ENCODE results near the gene UQCRC2.
A peak's percentile ranks its signal among the peaks of the same experiment; 100 is the strongest.
"Not testable (repeated sequence)": the region's sequence is repeated elsewhere in the genome, so short reads cannot be mapped to it uniquely, and the experiment has no call there.

UQCRC2 gene

DNA sequence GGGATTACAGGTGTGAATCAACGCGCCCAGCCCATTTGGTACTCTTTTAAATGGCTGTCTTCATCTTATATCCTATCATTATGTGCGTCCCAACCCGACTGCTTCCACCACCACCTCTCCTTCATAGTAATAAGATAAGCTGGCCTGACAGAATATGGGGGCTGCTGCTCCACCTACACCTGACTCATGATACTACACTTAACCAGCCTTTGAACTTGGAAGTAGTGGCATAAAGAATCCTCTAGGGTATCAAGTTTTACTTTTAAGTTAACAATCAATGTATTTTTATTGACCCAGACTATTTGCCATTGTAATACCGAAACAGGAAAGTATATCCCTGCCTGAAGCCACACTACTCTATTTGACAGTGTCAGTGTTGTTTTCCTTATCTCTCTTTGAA lies 28.9 kb downstream of the UQCRC2 start:
- DNase-seq (ENCODE audit: low spot score), result no peak

- no peak for DNase-seq (ENCODE audit: low spot score)
Measured at GRCh38 chr16:21984062-21984461, 30.9 kb downstream of the UQCRC2 start.

GRCh38 chr16:21985524-21985923 lies 32.4 kb downstream of the UQCRC2 start:
- DNase-seq (ENCODE audit: low spot score), result no peak

GRCh38 chr16:21986692-21987246 lies 33.6 kb downstream of the UQCRC2 start:
- DNase-seq (ENCODE audit: low spot score), result no peak

DNA sequence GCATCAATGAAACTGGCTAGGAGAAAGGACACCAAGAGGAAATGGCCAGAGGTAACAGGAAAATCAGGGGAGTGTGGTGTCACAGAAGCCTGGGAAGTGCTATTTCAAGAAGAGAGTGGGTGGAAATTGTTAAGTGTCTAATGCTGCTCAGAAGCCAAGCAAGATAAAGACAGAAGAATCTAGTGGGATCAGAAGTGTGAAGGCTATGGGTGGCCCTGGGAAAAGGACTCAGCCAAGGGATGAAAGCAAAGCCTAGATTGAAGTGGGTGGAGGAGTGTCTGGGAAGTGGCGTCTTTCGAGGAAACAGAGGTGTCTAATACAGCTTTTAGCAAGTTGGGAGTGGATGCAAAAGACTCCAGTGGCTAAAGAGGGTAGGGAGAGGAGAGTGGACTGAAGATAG lies 34.3 kb downstream of the UQCRC2 start:
- no peak for DNase-seq (ENCODE audit: low spot score)

DNA sequence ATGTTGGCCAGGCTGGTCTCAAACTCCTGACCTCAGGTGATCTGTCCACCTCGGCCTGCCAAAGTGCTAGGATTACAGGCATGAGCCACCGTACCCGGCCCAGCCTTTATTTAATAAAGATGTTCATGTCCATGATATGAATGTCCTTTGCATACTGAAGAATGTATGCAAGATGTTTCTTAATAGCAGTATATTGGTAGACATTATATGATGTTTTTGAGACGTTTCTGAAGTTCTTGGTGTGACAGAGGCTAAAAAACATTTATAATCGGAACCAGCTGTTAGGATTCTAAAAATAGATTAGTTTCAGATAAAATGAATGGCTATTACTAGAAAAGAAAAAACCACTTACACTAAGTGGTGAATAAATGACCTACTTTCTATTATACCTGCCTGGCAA lies 36.0 kb downstream of the UQCRC2 start:
- DNase-seq (ENCODE audit: low spot score), result no peak

DNA sequence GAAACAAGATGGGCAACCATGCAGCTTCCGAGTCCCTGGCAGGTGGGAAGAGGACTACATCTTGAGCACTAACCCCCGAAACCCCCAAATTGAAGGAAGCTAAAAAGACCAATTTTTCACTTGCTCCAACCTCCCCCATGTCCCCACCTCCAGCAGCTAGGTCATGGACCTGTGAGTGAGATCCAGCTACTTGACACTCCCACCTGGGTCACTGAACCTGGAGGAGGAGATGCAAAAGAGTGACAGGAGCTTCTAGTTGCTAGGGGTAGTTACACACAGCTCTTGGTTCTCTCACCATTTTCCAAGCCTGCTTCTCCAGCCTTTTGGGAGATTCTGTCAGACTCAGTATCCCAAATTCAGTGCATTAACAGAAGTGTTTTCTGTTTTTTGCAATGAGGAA lies 36.6 kb downstream of the UQCRC2 start:
- no peak for DNase-seq (ENCODE audit: low spot score)

DNA sequence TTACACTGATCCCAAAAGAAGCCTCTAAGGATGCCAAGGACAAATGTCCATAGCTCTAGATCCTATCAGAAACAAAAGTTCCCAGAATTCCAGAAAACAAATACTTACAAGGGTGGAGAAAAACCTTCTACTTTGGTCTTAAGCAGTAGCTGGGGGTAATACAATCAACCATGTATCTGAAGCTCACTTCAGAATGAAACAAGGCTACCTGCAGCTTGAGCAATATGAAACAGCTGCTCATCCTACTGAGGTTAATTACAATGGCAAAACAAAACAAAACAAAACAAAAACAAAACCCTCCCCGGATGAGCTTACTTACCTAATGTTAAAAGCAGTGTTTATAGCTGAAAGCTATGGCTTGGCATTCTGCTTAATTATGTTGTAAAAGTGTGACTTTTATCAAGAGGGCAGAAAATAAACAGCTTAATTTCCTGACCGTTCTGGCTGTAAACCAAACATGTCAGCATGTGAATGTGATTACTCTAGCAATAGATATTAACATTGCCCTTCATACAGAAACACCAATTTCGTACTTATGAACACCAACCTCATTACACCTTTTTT lies 37.3 kb downstream of the UQCRC2 start:
- no peak for DNase-seq (ENCODE audit: low spot score)

GRCh38 chr16:21991621-21992020 lies 38.5 kb downstream of the UQCRC2 start:
- DNase-seq (ENCODE audit: low spot score), result no peak

DNA sequence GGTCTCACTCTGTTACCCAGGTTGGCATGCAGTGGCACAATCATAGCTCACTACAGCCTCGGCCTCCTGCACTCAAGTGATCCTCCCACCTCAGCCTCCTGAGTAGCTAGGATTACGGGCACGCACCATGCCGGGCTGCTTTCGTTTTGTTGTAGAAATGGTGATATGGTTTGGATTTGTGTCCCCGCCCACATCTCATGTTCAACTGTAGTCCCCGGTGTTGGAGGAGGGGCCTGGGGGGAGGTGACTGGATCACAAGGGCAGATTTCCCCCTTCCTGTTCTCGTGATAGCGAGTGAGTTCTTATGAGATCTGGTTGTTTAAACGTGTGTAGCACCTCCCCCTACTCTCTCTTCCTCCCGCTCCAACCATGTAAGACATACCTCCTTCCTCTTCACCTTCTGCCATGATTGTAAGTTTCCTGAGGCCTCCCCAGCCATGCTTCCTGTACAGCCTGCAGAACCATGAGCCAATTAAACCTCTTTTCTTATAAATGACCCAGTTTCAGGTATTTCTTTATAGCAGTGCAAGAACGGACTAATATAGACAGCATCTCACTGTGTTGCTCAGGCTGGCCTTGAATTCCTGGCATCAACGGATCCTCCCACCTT lies 41.8 kb downstream of the UQCRC2 start:
- no peak for DNase-seq (ENCODE audit: low spot score)

DNA sequence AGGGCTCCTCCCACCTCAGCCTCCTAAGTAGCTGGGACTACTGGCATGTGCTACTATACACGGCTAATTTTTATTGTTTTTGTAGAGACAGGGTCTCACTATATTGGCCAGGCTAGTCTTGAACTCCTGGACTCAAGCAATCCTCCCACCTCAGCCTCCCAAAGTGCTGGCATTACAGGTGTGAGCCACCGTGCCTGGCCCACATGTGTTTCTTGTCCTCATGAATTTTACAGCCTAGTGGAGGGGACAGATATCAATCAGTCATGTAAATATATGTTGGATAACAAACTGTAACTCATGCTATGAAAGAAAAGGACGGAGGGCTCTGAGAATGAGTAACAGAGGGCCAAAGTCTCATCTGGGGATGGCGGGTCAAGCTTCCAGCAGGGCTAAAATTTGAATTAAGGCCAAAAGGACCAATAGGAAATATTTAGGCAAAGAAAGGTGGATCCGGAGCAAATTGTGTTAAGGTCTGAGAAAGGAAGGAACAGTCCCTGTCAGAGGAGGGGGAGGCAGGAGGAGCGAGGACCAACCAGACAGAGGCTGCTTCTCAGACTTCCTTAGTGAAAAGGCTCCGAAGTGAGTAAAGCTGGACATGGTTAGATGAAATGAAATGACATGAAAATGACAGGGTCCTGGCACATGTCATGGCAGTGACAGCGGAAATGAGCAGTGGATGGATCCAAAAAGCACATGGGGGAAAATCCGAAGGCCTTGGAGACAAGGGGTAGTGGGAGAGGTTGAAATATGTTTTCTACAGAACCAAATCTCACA lies 43.9 kb downstream of the UQCRC2 start:
- DNase-seq (ENCODE audit: low spot score), result no peak

DNA sequence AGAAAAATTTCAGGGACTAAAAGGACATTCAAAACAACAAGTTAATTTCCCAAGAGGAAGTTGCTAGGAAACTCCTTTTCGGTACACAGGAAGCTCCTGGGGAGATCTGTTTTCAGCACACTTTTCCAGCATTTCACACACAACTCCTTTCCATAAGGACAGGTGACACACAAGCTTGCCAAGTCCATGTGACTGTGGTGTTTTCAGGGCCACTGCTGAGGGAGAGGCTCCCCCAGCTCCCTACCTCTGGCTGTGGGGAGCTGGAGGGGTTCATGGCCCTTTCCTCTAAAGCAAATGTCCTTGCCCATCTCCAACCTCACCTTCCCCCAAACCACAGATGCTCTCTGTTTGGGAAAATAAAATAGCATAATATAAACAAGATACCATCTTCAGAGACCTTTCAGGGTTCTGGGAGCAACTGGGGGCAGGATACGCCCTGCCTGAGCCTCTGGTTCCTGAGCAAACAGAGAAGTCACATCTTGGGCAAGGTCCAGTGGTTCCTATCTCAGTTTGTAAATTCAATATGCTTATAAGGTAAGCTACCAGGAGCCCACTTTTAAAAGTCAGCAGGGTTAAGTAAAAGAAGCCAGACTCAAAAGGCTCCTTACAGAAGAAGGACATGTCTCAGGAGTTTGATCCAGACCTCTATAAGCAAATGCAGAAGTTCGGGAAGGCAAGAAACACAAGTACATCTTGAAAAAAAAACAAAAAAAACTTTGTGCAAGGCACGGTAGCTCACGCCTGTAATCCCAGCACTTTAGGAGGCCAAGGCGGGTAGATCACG lies 44.7 kb downstream of the UQCRC2 start:
- DNase-seq (ENCODE audit: low spot score), result no peak

DNA sequence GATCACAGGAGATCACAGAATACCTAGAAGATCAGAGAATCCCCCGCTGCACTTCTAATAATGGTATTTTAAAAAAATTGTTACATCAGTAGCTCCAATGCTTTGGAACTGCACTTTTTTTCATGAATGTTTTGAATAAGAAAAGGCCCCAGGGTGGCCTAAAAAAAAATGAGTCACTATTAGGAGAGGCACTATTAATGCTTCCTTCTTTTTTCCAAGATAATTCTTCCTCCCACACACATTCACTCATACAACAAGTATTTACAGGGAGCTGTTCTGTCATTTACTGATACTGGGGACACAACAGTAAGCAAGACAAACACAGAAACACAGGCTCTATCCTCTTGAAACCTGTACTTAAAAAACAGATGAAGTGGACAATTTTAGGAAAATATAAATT lies 48.4 kb downstream of the UQCRC2 start:
- DNase-seq (ENCODE audit: low spot score), result no peak

GRCh38 chr16:22002047-22002446 lies 48.9 kb downstream of the UQCRC2 start:
- DNase-seq (ENCODE audit: low spot score), result not testable (repeated sequence)

DNA sequence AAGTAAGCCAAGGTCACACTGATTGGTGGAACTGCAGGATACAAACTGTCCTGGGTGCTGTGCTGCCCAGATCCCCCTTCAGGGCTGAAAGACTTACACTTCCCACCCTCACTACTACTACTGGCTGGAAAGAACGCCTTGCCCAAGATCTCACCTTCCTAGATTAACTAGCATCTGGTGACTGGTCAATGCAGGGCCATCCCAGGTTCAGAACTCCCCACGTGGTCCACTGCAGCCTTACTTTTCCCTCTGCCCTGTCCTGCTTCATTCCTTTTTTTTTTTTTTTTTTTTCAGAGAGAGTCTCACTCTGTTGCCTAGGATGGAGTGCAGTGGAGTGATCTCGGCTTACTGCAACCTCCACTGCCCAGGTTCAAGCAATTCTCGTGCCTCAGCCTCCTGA lies 50.0 kb downstream of the UQCRC2 start:
- DNase-seq (ENCODE audit: low spot score), result no peak

GRCh38 chr16:22004341-22004740 lies 51.2 kb downstream of the UQCRC2 start:
- DNase-seq (ENCODE audit: low spot score), result no peak

DNA sequence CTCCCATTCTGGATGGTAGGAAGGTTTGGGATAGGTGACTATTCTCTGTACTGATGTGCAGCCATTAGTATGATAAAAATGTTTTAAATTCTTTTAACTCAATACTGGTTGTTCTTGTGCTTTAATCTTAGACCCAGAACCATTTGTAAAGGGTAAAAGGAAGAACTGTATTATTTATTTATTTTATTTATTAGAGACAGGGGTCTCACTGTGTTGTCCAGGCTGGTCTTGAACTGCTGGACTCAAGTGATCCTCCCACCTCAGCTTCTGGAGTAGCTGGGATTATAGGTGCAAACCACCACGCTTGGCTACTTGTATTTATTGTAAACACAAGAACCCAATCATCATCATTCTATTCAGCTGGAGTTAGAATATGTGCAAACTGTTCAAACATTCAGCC lies 52.6 kb downstream of the UQCRC2 start:
- no peak for DNase-seq (ENCODE audit: low spot score)

- DNase-seq (ENCODE audit: low spot score), result no peak
Measured at GRCh38 chr16:22006636-22007035, 53.5 kb downstream of the UQCRC2 start.

- DNase-seq (ENCODE audit: low spot score), result no peak
Measured at GRCh38 chr16:22007159-22007508, 54.0 kb downstream of the UQCRC2 start.

- peak; percentile 45 for DNase-seq (ENCODE audit: low spot score)
Measured at GRCh38 chr16:22007509-22008214, 54.5 kb downstream of the UQCRC2 start, which contains the start of gene MOSMO. TSS of gene MOSMO (plus strand) at chr16:22008111. CDS start at chr16:22008302, 191 bp downstream.

Data from SK-N-DZ (cell line).